Heart left ventricle (tissue), 13 donors: ENCODE measurements around the gene CCDC198.

ENCODE experiments used
- POLR2A ChIP-seq, 2 donors: fragments of 450-650 bp; IDR thresholded peaks; one replicate each; pipeline ENCODE4 v1.6.1; 2017; ENCODE audit warnings: antibody characterized with exemption in 2 of 2, mild to moderate bottlenecking in 2 of 2, moderate library complexity in 2 of 2
- TF ChIP-seq, protein P1 (sequence below), 12 donors: fragments of 200-600 bp; sonication (generic) in 4 of 12; IDR thresholded peaks; one replicate each; pipeline versions ENCODE4 v1.5.0 to v1.8.0; 2018 to 2022; ENCODE audit warnings: antibody characterized with exemption in 12 of 12, mild to moderate bottlenecking in 5 of 12
- donor health status: ischemic (EF 13 %, LVEDD 7.1; RV severe dilation, severe dysfunction).
- donor health status: DM: no; HTN: yes; CAD: no.
- donor health status: DM: no; HTN: no; CAD: no.
- donor health status: ischemic (EF 25% LVEDD 6.9; RV normal size, moderate dysfunction).
- donor health status: ischemic (EF 25% LVEDD 5.7; RV mildly dilated, moderate dysfunction).
- donor health status: ischemic (EF 35%, LVEDD 5.7; RV mildly dilated, moderate dysfunction).
- donor health status: nonischemic (EF 11% LVEDD 7.7; RV severe dilation, severe dysfunction).
- donor health status: DM: yes; HTN: yes; CAD: no.
- donor health status: PGD.
- donor health status: ischemic (EF 29% LVEDD 5.4; RV normal size, mild dysfunction).
- donor health status: nonischemic (EF 23%, LVEDD 6.1; RV moderate dilation, normal function).

DNA sequence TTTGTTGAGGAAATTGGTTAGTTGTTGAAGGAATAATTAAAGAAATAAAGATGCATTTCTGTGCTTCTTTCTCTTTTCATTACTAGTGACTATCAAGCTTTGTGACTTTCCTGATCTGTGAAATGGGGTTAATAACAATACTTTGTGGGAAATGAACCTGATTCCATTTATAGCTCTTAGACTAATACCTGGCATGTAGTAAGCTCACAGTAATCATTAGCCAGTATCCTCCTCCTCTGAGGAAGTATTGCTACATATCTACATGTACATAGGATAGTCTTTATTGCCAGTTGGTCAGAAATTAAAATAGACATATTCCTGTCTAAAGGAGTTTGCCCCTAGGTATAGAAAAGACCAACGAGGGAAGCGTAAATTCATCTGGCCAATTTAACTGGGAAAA lies 1.8 kb upstream of the CCDC198 start:
- TF ChIP-seq, protein P1, sequence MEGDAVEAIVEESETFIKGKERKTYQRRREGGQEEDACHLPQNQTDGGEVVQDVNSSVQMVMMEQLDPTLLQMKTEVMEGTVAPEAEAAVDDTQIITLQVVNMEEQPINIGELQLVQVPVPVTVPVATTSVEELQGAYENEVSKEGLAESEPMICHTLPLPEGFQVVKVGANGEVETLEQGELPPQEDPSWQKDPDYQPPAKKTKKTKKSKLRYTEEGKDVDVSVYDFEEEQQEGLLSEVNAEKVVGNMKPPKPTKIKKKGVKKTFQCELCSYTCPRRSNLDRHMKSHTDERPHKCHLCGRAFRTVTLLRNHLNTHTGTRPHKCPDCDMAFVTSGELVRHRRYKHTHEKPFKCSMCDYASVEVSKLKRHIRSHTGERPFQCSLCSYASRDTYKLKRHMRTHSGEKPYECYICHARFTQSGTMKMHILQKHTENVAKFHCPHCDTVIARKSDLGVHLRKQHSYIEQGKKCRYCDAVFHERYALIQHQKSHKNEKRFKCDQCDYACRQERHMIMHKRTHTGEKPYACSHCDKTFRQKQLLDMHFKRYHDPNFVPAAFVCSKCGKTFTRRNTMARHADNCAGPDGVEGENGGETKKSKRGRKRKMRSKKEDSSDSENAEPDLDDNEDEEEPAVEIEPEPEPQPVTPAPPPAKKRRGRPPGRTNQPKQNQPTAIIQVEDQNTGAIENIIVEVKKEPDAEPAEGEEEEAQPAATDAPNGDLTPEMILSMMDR (IDR thresholded peaks at IDR 0.05): no peak
- TF ChIP-seq POLR2A (IDR thresholded peaks at IDR 0.05): no peak
